Measurements from ENCODE around the gene FLG2.
A peak's percentile ranks its signal among the peaks of the same experiment; 100 is the strongest.

The FLG2 gene

DNA sequence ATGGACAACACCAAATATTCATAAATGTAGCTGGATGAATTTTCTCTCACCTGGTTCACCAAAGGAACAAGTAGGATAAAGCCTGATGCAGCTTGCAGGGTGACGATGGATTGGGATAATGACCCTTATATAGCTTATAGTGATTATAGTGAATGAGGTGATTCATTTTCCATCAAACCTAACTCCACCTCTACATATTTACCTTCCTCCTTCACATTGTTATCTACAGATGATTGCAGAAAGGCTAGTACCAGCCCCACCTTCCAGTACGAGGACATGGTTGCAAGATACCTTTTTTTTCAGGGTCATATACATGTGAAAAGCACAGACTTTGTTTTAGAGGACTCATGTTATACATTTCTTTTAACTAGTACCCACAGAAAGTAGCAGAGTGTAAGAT, at the start of gene FLG2:
Gene FLG2, minus strand, starts transcription at position 101 of the 400 bp plus-strand sequence. CDS start 1,122 bp downstream, outside the sequence.
- H3K27me3 ChIP-seq (ENCODE audit: low read depth) = no peaks in the 10 kb centered on the region
- no peaks in the 10 kb centered on the region for H3K9me3 ChIP-seq
- in situ Hi-C loops (cut with MboI; ENCODE audit: low sequenced_read_pairs) = no loop called here

DNA sequence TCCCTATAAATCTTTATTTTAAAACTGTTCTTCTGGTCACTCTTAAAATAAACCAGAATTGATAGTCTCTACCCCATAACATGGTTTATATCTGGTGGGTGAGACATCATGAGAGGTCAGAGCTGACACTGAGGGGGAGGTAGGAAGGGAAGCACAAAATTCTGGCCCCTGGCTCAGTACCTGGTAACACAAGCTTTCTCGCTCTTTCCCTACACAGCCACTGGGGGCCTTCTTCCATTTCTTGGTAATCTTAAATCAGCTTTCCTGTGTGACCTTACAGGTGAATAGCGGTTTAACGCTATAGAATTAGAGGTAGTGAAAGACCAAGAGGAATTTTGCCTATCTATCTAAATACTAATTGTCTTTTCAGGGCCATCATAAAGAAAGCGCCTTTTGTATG, 48.9 kb upstream of the FLG2 start:
- Histone ChIP-seq H3K36me3 (replicated peaks) (no peaks in the 10 kb centered on the region), H3K4me3 (no peak overlapping the region), H3K27me3 (ENCODE audit: low read depth) (peaks cover 3% of the 10 kb centered on the region; the same call in 1 of the 2 replicates), H3K4me1 (no peaks in the 10 kb centered on the region), H3K9me3 (no peaks in the 10 kb centered on the region)
- no peak for DNase-seq (ENCODE audit: low spot score in 2 of 2)
- in situ Hi-C loops (cut with MboI; ENCODE audit: low sequenced_read_pairs) = no loop called here

More for the DNA sequence above, at the start of gene FLG2:
- Histone ChIP-seq H3K36me3 (replicated peaks) (no peaks in the 10 kb centered on the region), H3K4me3 (no peak within 1 kb of the TSS), H3K4me1 (no peaks in the 10 kb centered on the region)
- no peak for DNase-seq (ENCODE audit: low spot score in 2 of 2)

- in situ Hi-C loops (cut with MboI; ENCODE audit: low sequenced_read_pairs) = no loop called here
Measured at GRCh38 chr1:152398812-152399698, 39.2 kb upstream of the FLG2 start.

GRCh38 chr1:152397474-152397873, 37.7 kb upstream of the FLG2 start:
- in situ Hi-C loops (cut with MboI; ENCODE audit: low sequenced_read_pairs) = no loop called here

More at GRCh38 chr1:152398812-152399698, 39.2 kb upstream of the FLG2 start:
- Histone ChIP-seq H3K4me1 (no peaks in the 10 kb centered on the region), H3K36me3 (replicated peaks) (no peaks in the 10 kb centered on the region), H3K9me3 (no peaks in the 10 kb centered on the region), H3K27me3 (ENCODE audit: low read depth) (no peaks in the 10 kb centered on the region), H3K4me3 (no peak overlapping the region)
- peak in 1 of 2 experiments; percentile 16 for DNase-seq (ENCODE audit: low spot score in 2 of 2)

DNA sequence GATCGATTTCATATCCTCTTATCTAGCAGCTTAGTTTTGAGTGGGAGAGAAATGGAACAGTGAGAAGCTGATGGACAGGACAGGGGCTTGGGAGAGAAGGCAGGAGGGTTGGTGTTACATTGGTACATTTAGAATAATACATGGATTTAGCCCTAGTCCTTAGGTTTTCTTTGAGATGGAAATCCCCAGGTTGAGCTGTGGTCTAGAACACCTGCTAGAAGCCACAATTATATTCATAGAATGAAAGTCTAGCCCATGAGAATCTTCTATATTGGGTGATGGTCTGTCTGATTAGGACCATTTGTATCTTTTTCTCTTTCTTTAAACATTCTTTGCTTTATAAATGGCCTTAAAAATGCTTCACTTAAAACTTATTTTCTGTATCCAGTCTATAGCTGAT, 34.3 kb upstream of the FLG2 start:
- no peaks in the 10 kb centered on the region for H3K4me1 ChIP-seq
- no peaks in the 10 kb centered on the region for H3K27me3 ChIP-seq (ENCODE audit: low read depth)
- DNase-seq (ENCODE audit: low spot score in 2 of 2) = no peak
- no peaks in the 10 kb centered on the region for H3K9me3 ChIP-seq
- H3K4me3 ChIP-seq = no peak overlapping the region
- in situ Hi-C loops (cut with MboI; ENCODE audit: low sequenced_read_pairs) = no loop called here
- no peaks in the 10 kb centered on the region for H3K36me3 ChIP-seq (replicated peaks)

More at GRCh38 chr1:152397474-152397873, 37.7 kb upstream of the FLG2 start:
- Histone ChIP-seq H3K9me3 (no peaks in the 10 kb centered on the region), H3K4me3 (no peak overlapping the region), H3K36me3 (replicated peaks) (no peaks in the 10 kb centered on the region), H3K4me1 (no peaks in the 10 kb centered on the region), H3K27me3 (ENCODE audit: low read depth) (no peaks in the 10 kb centered on the region)
- DNase-seq (ENCODE audit: low spot score in 2 of 2) = no peak

DNA sequence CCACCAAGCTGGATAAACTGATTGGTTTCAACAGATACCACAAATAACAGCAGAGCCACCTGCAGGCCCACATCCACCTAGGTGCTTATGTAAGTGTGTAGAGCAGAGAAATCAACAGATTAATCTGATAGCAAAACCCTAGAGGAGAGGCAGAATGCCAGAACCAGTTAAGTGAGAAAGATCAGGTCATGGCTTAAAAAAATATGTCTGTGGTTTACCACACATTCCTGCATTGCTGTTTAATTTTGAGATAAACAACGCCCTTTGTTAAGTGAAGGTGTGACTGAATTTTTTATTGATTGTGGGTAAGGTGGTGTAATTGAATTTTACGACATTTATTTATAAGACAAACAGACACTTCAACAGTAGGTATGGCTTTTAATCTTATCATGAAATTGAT, 33.1 kb upstream of the FLG2 start:
- no peaks in the 10 kb centered on the region for H3K36me3 ChIP-seq (replicated peaks)
- in situ Hi-C loops (cut with MboI; ENCODE audit: low sequenced_read_pairs) = no loop called here
- no peaks in the 10 kb centered on the region for H3K27me3 ChIP-seq (ENCODE audit: low read depth)
- H3K4me1 ChIP-seq = no peaks in the 10 kb centered on the region
- DNase-seq (ENCODE audit: low spot score in 2 of 2) = no peak
- H3K9me3 ChIP-seq = no peaks in the 10 kb centered on the region
- no peak overlapping the region for H3K4me3 ChIP-seq

DNA sequence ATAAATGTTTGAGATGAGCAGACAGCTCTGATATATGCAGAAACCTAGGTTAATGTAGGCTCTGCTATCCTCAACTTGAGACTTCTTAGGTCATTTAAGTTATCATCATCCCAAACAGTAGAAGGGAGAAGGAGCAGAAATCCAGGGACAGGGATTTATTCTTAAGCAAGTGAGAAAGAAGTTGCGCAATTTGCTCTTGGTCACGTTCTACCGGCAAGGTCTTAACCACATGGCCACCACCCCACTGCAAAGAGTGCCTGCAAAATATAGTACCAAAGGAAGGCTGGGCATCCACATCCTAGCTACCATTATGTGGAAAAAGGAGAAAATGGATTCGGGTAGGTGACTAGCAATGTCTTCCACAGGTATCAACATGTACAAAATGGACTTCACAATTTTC, 29.1 kb upstream of the FLG2 start:
- no peaks in the 10 kb centered on the region for H3K36me3 ChIP-seq (replicated peaks)
- H3K4me1 ChIP-seq = no peaks in the 10 kb centered on the region
- no peak for DNase-seq (ENCODE audit: low spot score in 2 of 2)
- no peaks in the 10 kb centered on the region for H3K9me3 ChIP-seq
- H3K27me3 ChIP-seq (ENCODE audit: low read depth) = no peaks in the 10 kb centered on the region
- in situ Hi-C loops (cut with MboI; ENCODE audit: low sequenced_read_pairs) = no loop called here
- H3K4me3 ChIP-seq = no peak overlapping the region

DNA sequence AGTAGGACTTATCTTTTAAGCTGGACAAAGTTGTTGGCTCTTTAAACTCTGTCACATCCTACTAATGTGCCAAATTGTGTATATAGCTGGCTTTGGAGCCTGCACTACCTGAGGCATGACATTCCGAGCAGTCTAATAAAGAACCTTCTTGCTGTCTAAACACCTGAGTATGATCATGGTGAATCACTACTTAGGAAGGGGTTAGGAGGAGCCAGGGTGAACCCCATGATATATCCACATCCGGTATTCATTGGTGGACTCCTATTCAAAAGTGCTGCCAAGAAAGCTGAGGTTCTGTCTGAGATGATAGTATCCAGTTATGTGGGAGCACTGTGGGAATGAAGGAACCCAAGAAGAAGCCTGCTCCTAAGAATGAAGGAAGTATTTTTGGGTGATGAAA, 27.1 kb upstream of the FLG2 start:
- DNase-seq (ENCODE audit: low spot score in 2 of 2) = no peak
- Histone ChIP-seq H3K4me3 (no peak overlapping the region), H3K9me3 (no peaks in the 10 kb centered on the region), H3K36me3 (replicated peaks) (no peaks in the 10 kb centered on the region), H3K27me3 (ENCODE audit: low read depth) (no peaks in the 10 kb centered on the region), H3K4me1 (no peaks in the 10 kb centered on the region)
- in situ Hi-C loops (cut with MboI; ENCODE audit: low sequenced_read_pairs) = no loop called here

DNA sequence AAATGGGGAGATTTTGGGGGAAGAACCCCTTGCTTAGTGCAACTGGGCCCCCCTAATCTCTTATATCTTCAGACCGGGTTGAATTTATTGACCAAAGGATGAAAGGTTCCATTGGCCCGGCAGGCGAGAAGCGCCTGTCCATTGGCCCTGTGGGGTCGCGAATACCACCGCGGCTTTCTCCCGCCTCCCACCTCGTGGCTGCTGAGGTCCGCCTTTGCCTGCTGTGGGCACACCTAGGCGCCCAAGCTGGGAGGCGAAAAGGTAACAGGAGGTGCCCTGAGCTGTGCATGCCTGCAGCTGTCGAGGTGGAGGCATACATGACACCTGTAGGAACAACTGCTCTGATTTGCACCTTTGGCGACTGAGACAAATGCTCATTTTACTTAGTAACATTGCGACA, 21.1 kb upstream of the FLG2 start:
- in situ Hi-C loops (cut with MboI; ENCODE audit: low sequenced_read_pairs) = no loop called here
- H3K9me3 ChIP-seq = no peaks in the 10 kb centered on the region
- no peak for DNase-seq (ENCODE audit: low spot score in 2 of 2)

GRCh38 chr1:152374451-152374850, 14.6 kb upstream of the FLG2 start:
- Histone ChIP-seq H3K4me3 (no peak overlapping the region), H3K27me3 (ENCODE audit: low read depth) (no peaks in the 10 kb centered on the region), H3K4me1 (no peaks in the 10 kb centered on the region), H3K36me3 (replicated peaks) (no peaks in the 10 kb centered on the region), H3K9me3 (no peaks in the 10 kb centered on the region)
- DNase-seq (ENCODE audit: low spot score in 2 of 2) = no peak
- in situ Hi-C loops (cut with MboI; ENCODE audit: low sequenced_read_pairs) = no loop called here

More for the DNA sequence above, 21.1 kb upstream of the FLG2 start:
- Histone ChIP-seq H3K27me3 (ENCODE audit: low read depth) (no peaks in the 10 kb centered on the region), H3K4me1 (no peaks in the 10 kb centered on the region), H3K36me3 (replicated peaks) (no peaks in the 10 kb centered on the region), H3K4me3 (no peak overlapping the region)

- Histone ChIP-seq H3K4me3 (no peak overlapping the region), H3K4me1 (no peaks in the 10 kb centered on the region), H3K27me3 (ENCODE audit: low read depth) (no peaks in the 10 kb centered on the region), H3K9me3 (no peaks in the 10 kb centered on the region), H3K36me3 (replicated peaks) (no peaks in the 10 kb centered on the region)
- DNase-seq (ENCODE audit: low spot score in 2 of 2) = no peak
- in situ Hi-C loops (cut with MboI; ENCODE audit: low sequenced_read_pairs) = no loop called here
Measured at GRCh38 chr1:152372672-152373071, 12.9 kb upstream of the FLG2 start.

DNA sequence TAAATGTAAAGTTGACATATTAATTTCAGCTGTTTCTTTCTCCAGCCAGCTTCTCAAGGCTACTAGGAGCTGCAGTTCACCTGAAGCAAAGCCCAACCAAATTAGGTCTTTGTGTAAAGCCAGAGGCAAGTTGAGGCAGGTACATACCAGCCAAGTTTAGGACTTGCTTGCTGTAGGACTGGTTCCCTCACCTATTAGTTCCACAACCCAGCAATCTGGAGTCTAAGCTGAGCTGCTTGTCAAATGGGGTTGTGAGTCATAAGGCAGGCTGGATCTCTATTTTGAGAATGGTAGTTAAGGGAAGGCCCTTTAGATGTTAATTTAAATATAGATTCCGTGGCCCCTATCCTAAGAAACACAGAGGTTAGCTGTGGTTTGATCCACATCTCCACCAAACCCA, 7.6 kb upstream of the FLG2 start:
- no peak for DNase-seq (ENCODE audit: low spot score in 2 of 2)
- no peaks in the 10 kb centered on the region for H3K9me3 ChIP-seq
- no peaks in the 10 kb centered on the region for H3K27me3 ChIP-seq (ENCODE audit: low read depth)
- H3K36me3 ChIP-seq (replicated peaks) = no peaks in the 10 kb centered on the region
- in situ Hi-C loops (cut with MboI; ENCODE audit: low sequenced_read_pairs) = no loop called here
- H3K4me3 ChIP-seq = no peak overlapping the region
- H3K4me1 ChIP-seq = no peaks in the 10 kb centered on the region

- in situ Hi-C loops (cut with MboI; ENCODE audit: low sequenced_read_pairs) = no loop called here
- Histone ChIP-seq H3K9me3 (no peaks in the 10 kb centered on the region), H3K4me3 (no peak overlapping the region), H3K36me3 (replicated peaks) (no peaks in the 10 kb centered on the region), H3K4me1 (no peaks in the 10 kb centered on the region), H3K27me3 (ENCODE audit: low read depth) (no peaks in the 10 kb centered on the region)
- no peak for DNase-seq (ENCODE audit: low spot score in 2 of 2)
Measured at GRCh38 chr1:152356736-152357135, 3.1 kb downstream of the FLG2 start.

DNA sequence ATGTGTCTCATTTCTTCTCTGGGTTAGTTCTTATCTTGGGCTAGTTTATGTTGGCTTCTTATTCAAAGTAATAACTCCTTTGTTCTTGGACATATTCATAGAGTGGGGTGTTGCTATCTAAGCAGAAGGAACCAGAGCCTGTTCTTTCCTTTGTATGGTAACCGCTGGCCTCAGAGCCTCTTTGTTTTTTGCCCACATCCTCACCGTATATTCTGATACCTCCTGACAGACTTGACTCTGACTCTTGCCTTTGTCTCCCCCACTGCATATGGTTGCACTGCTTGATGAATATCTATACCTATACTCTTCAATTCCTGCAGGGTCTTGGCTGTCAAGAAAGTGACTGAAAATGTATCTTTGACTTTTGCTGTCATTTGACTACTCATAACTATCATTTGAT, 10.2 kb downstream of the FLG2 start:
- no peaks in the 10 kb centered on the region for H3K9me3 ChIP-seq
- in situ Hi-C loops (cut with MboI; ENCODE audit: low sequenced_read_pairs) = no loop called here
- no peak overlapping the region for H3K4me3 ChIP-seq
- H3K27me3 ChIP-seq (ENCODE audit: low read depth) = no peaks in the 10 kb centered on the region
- H3K4me1 ChIP-seq = no peaks in the 10 kb centered on the region
- DNase-seq (ENCODE audit: low spot score in 2 of 2) = no peak
- H3K36me3 ChIP-seq (replicated peaks) = no peaks in the 10 kb centered on the region

All from HAP-1 (cell line).